Mammary epithelial cell (primary cell): ENCODE data around the gene SOBP.

Source experiments
- CTCF ChIP-seq, 2 donors: IDR thresholded peaks in 1 of 2; conservative IDR thresholded peaks in 1 of 2; 2 replicates each; pipeline ENCODE4 v1.5.1; 2011 to 2012; ENCODE audit warnings: inconsistent platforms in 2 of 2, low read length in 2 of 2, mild to moderate bottlenecking in 2 of 2, control low read depth in 1 of 2, low read depth in 1 of 2; ENCODE audit not compliant: insufficient read depth in 1 of 2; ENCODE audit errors: extremely low read depth in 1 of 2
- EZH2 ChIP-seq: IDR thresholded peaks from 2 replicates; pipeline ENCODE4 v1.6.1; 2012; ENCODE audit warnings: low read length, inconsistent platforms, borderline replicate concordance

GRCh38 chr6:107644513-107644912 lies 154.6 kb downstream of the SOBP start:
- TF ChIP-seq CTCF (conservative IDR thresholded peaks at IDR 0.05 in 1 of 2, IDR thresholded peaks at IDR 0.05 in 1 of 2; ENCODE audit: extremely low read depth in 1 of 2, insufficient read depth in 1 of 2, low read depth in 1 of 2, low read length in 2 of 2) (no peak), EZH2 (no peak)
